Right forelimb (tissue), 1 donor: ENCODE data around the gene APOB.
"Not testable (repeated sequence)": the region's sequence is repeated elsewhere in the genome, so short reads cannot be mapped to it uniquely, and the experiment has no call there.

ENCODE experiments used
- DNase-seq: peaks from one replicate; pipeline ENCODE4 v3.0.0-alpha.2; 2018

The APOB gene

DNA sequence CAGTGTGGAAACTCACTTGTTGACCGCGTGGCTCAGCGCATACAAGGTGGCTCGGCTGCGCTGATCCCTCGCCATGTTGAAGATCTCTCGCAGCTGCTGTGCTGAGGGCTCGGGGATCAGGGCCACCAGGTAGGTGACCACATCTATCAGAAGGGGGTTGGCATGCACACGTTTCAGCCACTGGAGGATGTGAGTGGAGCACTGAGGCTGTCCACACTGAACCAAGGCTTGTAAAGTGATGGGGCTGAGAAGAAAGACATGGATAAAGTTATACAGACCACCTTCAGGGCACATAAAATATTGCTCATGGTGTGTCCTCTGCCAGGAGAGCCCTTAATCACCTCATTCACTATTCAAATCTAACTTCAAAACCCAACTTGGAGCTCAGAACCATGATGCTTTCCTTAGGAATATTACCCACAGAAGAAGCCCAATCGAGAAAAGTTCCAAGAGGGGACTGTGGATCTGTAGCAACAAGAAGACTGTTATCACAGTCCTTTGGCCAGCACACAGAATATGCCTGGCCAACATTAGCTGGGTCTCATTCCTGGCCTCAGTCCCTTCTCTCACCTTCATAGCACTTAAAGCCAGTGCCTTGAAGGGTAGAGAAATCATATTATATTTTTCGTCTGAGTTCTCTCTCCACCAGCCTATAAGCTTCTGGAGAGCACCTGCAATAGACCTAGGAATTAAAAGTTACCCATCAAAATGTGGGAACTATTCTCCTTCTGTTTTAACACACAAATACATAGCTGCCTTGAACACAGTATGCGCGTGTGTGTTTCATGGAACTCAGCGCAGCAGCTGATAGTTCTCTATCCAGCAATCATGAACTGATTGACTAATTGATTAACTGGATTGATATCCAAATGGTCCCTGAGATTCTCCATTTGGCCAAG is 11.3 kb downstream of the APOB start:
- no peak for DNase-seq

GRCh38 chr2:21030983-21031968 is 12.6 kb downstream of the APOB start:
- no peak for DNase-seq

DNA sequence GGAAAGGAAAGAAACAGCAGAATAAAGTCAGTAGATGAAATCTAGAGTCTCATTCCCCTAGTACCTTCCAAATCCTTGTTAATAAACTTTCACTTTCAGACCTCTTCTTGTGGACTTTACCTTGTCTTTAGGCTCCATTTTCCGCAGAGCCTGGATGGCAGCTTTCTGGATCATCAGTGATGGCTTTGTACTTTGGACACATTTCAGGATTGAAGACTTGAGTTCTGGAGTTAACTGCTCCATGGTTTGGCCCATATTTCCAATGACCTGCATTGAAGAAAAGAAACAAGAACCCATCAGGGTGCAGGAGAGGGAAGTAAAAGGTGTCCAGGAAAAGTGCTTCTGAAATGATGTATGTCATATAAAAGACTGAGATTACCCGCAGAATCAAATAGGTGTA is 14.4 kb downstream of the APOB start:
- no peak for DNase-seq

- DNase-seq: not testable (repeated sequence)
These were observed 14.9 kb downstream of the APOB start for GRCh38 chr2:21028951-21029350.

- no peak for DNase-seq
These were observed 15.6 kb downstream of the APOB start for GRCh38 chr2:21028021-21028947.

DNA sequence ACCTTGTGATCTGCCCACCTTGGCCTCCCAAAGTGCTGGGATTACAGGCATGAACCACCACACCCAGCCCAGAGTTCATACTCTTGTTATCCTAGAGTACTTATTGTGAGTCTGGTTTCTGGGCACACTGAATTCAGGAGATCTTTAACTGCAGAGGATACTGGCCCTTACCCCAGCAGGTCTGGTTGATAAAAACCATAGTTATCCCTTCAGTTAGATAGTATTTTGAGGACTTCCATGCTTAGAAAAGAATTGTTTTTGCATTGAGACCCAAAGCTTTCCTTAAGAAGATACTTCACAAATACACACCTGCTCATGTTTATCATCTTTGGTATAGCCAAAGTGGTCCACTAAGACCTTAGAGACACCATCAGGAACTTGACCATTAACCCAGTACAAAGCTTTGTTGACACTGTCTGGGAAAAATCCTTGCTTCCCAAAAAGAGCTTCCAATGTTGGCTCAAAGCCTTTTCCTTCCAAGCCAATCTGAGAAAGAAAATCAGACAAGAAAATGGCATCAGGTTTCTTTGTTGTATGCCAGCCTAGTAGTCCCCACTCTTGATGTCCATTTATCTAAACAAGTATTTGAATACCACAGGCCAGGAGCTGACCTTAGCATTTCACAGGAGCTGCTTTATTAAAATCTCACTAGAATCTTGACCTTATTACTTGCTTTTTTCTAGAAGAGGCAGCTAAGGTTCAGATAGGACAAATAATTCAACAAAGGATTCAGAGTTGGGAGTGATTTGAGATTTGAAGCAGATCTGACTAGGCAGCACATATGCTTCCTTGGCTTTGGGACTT is 17.2 kb downstream of the APOB start:
- no peak for DNase-seq

GRCh38 chr2:21025690-21026478 is 18.0 kb downstream of the APOB start:
- no peak for DNase-seq

- no peak for DNase-seq
These were observed 19.0 kb downstream of the APOB start for GRCh38 chr2:21024722-21025389.

- no peak for DNase-seq
These were observed 19.7 kb downstream of the APOB start for GRCh38 chr2:21024198-21024597.

DNA sequence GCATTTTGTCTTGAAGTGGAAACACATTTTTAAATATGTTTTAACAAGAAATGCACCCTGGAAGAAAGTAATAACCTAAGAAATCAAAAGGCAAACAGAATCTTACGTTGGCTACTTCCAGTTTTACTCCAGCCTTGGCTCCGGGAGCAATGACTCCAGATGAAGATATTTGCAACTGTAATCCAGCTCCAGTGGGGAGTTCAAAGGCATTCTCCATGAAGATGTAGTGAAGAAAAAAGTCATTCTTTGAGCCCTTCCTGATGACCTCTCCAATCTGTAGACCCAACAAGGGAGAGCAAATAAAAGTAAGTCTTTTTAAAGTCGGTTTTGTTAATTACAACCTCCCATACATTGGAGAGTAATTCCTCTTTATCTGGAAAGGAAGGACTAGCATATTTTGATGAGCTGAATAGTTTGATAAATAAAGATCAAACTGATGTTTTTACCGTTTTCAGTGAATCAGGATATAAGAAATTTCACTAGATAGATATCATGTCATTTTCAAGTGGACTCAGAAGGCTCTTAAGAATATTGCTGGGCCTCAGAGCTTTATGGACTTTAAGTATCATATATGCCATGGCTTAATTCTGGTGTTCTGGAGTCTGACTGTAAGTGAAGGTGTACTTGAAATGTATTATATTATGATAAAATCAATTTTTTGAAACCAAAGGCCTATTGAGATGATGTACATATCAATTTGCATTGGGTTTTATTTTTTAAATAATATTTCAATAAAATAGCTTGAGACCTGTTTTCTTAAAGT is 20.3 kb downstream of the APOB start:
- no peak for DNase-seq

GRCh38 chr2:21022792-21023367 is 21.0 kb downstream of the APOB start:
- no peak for DNase-seq

GRCh38 chr2:21021430-21021829 is 22.4 kb downstream of the APOB start:
- DNase-seq: no peak

GRCh38 chr2:21020668-21021288 is 23.1 kb downstream of the APOB start:
- DNase-seq: no peak

GRCh38 chr2:21020031-21020667 is 23.7 kb downstream of the APOB start:
- DNase-seq: no peak

GRCh38 chr2:21019678-21020021 is 24.2 kb downstream of the APOB start:
- DNase-seq: no peak

DNA sequence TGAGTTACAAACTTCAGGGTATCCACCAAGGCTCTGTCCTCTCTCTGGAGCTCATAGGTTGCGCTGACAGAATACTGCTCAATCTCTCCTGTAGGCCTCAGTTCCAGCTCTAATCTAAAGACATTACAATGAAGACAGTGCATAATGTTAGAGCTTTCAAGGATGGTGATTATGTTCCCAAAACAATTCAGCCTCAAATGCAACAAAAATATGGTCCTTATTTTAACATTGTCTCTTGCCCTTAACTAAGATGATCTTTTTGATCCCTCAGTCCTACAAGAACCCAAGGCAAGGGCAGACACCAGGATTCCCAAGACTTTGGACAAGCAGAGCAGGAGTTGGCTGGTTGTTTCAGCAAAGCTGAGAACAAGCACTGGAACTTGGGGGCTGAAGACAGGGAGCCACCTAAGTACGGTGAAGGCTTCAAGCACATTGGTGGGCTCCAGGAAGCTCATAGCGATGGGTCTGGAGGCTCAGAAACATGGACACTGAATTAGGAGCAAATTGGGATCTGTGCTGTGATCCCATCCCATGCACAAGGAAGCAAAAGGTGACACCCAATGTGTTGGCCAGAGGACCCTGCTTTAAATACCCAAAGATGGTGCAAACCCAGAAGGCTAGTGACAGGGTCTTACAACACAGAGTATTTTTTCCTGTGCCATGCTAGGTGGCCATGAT is 24.7 kb downstream of the APOB start:
- DNase-seq: no peak

- DNase-seq: no peak
These were observed 25.6 kb downstream of the APOB start for GRCh38 chr2:21018290-21018689.
